NCI-H1694 (cell line): ENCODE measurements around the gene KCNAB1.

ENCODE experiments used
- DNase-seq: peaks from one replicate; lab custom pipeline; 2025; lab: John Stamatoyannopoulos, UW

Gene KCNAB1

GRCh38 chr3:156317462-156318074 is 197.2 kb downstream of the KCNAB1 start:
- DNase-seq = no peak

- no peak for DNase-seq
Measured at GRCh38 chr3:156321945-156322344, 201.6 kb downstream of the KCNAB1 start.

- no peak for DNase-seq
Measured at GRCh38 chr3:156323466-156323865, 203.1 kb downstream of the KCNAB1 start.

- DNase-seq = no peak
Measured at GRCh38 chr3:156330415-156330814, 210.0 kb downstream of the KCNAB1 start.

GRCh38 chr3:156332304-156332703 is 211.9 kb downstream of the KCNAB1 start:
- peak; percentile 19 for DNase-seq

GRCh38 chr3:156334841-156335545 is 214.6 kb downstream of the KCNAB1 start:
- DNase-seq = no peak

GRCh38 chr3:156339491-156339890 is 219.1 kb downstream of the KCNAB1 start:
- no peak for DNase-seq

GRCh38 chr3:156341332-156341731 is 221.0 kb downstream of the KCNAB1 start:
- no peak for DNase-seq

- no peak for DNase-seq
Measured at GRCh38 chr3:156341831-156342416, 221.5 kb downstream of the KCNAB1 start.

GRCh38 chr3:156344215-156344614 is 223.8 kb downstream of the KCNAB1 start:
- DNase-seq = no peak

GRCh38 chr3:156349111-156349510 is 228.7 kb downstream of the KCNAB1 start:
- DNase-seq = no peak

- DNase-seq = no peak
Measured at GRCh38 chr3:156349978-156350377, 229.6 kb downstream of the KCNAB1 start.

- no peak for DNase-seq
Measured at GRCh38 chr3:156350781-156351180, 230.4 kb downstream of the KCNAB1 start.

GRCh38 chr3:156351783-156352182 is 231.4 kb downstream of the KCNAB1 start:
- DNase-seq = no peak

GRCh38 chr3:156352728-156353127 is 232.3 kb downstream of the KCNAB1 start:
- DNase-seq = no peak

GRCh38 chr3:156353563-156353962 is 233.2 kb downstream of the KCNAB1 start:
- no peak for DNase-seq

- no peak for DNase-seq
Measured at GRCh38 chr3:156356537-156357363, 236.4 kb downstream of the KCNAB1 start.

GRCh38 chr3:156358232-156358631 is 237.9 kb downstream of the KCNAB1 start:
- no peak for DNase-seq

GRCh38 chr3:156359368-156359767 is 239.0 kb downstream of the KCNAB1 start:
- DNase-seq = no peak

GRCh38 chr3:156360083-156360482 is 239.7 kb downstream of the KCNAB1 start:
- DNase-seq = no peak

- no peak for DNase-seq
Measured at GRCh38 chr3:156360963-156361362, 240.6 kb downstream of the KCNAB1 start.

- no peak for DNase-seq
Measured at GRCh38 chr3:156366559-156366958, 246.2 kb downstream of the KCNAB1 start.

- DNase-seq = no peak
Measured at GRCh38 chr3:156368189-156368588, 247.8 kb downstream of the KCNAB1 start.
